Measurements from ENCODE around the gene IGF2BP2. TPM values are rescaled to one million over a fixed set of nuclear protein-coding genes. Genes with fewer than 3 reads are reported as not detected.
"Not testable (repeated sequence)": the region's sequence is repeated elsewhere in the genome, so short reads cannot be mapped to it uniquely, and the experiment has no call there.

IGF2BP2 gene
- total RNA-seq, 4 donors from 2014 or later, result 5.1 to 29.8 (median 9.3) TPM

DNA sequence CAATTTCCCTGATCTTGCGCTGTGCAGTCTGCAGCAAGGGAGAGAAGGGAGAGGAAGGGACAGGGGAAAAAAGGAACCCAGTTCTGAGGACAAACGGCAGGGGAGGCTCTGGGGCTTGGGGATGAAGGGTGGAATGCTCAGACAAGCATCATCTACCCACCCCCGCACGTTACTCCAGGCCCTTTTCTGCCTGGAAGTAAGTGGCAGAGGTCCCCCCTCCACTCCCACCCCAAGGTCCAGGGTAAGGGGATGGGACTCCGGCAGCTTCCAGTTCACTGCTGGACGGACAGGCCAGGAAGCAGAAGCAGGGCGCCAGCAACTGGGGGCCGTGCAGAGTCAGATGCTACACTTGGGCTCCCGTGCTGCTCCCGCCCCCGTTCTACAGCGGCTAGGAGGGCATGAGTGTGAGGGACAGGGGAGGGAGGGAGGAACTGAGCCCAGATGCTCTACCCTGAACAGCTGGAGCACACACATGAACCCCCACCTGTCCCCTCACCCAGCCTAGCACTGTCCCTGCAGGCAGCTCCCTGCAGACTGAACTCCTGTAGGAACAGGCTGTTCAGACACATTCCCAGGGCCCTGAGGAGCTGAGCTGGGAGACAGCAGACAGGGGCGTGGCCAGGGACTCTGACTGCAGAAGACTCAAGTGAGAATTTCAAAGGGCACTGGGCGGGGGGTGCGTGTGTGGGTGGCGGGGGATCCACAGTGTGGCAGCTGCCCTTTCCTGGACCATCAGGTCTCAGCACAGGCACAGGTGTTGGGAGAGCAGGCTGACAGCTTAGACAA lies 179.1 kb downstream of the IGF2BP2 start:
- intact Hi-C loops (cut with DNase I; ENCODE audit: low total_unique reads), result no loop called here
- DNase-seq (ENCODE audit: low spot score in 2 of 2), result peak in 1 of 2 donors; percentile 73
- WGBS, 2 donors, result 79 to 84% methylated on average over 12 to 16 of the region's 16 CpGs
- no peak overlapping the region for H3K4me3 ChIP-seq (ENCODE audit: low read depth, poor library complexity, severe bottlenecking)
- TF ChIP-seq, protein P1, sequence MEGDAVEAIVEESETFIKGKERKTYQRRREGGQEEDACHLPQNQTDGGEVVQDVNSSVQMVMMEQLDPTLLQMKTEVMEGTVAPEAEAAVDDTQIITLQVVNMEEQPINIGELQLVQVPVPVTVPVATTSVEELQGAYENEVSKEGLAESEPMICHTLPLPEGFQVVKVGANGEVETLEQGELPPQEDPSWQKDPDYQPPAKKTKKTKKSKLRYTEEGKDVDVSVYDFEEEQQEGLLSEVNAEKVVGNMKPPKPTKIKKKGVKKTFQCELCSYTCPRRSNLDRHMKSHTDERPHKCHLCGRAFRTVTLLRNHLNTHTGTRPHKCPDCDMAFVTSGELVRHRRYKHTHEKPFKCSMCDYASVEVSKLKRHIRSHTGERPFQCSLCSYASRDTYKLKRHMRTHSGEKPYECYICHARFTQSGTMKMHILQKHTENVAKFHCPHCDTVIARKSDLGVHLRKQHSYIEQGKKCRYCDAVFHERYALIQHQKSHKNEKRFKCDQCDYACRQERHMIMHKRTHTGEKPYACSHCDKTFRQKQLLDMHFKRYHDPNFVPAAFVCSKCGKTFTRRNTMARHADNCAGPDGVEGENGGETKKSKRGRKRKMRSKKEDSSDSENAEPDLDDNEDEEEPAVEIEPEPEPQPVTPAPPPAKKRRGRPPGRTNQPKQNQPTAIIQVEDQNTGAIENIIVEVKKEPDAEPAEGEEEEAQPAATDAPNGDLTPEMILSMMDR (IDR thresholded peaks at IDR 0.05), result no peak
- no peak for TF ChIP-seq POLR2A (IDR thresholded peaks at IDR 0.05)

DNA sequence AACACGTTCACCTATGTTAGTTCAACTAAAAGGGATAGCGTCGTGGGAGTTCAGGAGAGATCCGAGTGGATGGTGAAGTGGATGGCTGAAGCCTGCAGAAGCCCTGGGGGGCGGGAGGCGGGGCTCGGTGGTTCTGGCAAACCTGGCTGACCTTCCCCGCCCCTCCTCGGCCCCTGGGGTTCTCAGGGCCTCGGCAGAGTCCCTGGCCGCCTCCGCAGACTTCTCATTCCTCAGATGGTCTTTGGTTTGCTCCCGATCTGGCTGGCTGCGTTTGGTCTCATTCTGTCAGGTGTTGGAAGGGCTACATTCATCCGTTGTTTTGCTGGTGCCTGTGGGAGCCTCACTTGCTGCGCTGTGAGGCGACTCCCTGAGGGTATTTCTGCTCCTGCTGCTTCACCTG lies 179.7 kb downstream of the IGF2BP2 start:
- H3K4me3 ChIP-seq (ENCODE audit: low read depth, poor library complexity, severe bottlenecking); intact Hi-C loops (cut with DNase I; ENCODE audit: low total_unique reads): not testable (repeated sequence)
- DNase-seq (ENCODE audit: low spot score in 2 of 2), result peak in 1 of 2 donors; percentile 71
- WGBS, 2 donors, result 77 to 80% methylated on average over 17 of the region's 17 CpGs

DNA sequence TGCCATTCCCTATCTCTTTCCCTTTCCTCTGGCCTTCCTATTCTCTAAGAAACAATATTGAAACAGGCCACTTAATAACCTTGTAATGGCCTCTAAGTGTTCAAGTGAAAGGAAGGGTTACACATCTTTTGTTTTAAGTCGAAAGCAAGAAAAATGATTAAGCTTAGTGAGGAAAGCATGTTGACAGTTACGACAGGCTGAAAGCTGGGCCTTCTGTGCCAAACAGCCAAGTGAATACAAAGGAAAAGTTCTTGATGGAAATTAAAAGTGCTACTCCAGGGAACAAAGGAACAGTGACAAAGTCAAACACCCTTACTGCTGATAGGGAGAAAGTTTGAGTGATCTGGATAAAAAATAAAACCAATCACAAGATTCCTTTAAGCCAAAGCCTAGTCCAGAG lies 184.5 kb downstream of the IGF2BP2 start:
- intact Hi-C loops (cut with DNase I; ENCODE audit: low total_unique reads), result no loop called here
- DNase-seq (ENCODE audit: low spot score in 2 of 2), result no peak
- whole genome bisulfite sequencing, 2 donors, result 75 to 85% methylated on average over 2 of the region's 2 CpGs
- TF ChIP-seq, protein P1 (IDR thresholded peaks at IDR 0.05), result no peak
- no peak for TF ChIP-seq POLR2A (IDR thresholded peaks at IDR 0.05)
- H3K4me3 ChIP-seq (ENCODE audit: low read depth, poor library complexity, severe bottlenecking), result no peak overlapping the region

DNA sequence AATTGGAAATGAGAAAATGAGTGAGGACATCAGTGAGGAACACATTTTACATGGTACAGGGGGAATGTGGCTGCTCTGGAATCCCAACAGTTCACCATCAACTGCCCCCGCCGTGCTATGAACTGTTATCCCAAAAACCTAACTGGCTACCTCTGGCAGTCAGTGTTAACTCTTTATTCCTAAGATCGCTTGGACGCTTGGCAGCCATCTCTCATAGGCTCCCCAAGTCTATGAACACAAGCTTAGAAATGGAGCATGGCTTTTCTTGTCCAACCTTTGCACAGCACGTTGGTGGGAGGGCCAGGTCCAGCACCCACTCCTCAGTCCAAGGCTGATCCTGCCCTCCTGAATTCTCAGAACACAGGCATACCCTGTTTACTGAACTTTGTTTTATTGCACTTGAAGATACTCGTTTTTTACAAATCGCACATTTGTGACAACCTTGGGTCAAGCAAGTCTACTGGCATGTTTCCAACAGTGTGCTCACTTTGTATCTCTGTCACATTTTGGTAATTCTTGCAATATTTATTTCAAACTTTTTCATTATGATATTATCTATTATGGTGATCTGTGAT lies 185.1 kb downstream of the IGF2BP2 start:
- WGBS, 2 donors, result 71 to 86% methylated on average over 7 of the region's 7 CpGs
- TF ChIP-seq, protein P1 (IDR thresholded peaks at IDR 0.05), result no peak
- no peak for TF ChIP-seq POLR2A (IDR thresholded peaks at IDR 0.05)
- intact Hi-C loops (cut with DNase I; ENCODE audit: low total_unique reads), result no loop called here

DNA sequence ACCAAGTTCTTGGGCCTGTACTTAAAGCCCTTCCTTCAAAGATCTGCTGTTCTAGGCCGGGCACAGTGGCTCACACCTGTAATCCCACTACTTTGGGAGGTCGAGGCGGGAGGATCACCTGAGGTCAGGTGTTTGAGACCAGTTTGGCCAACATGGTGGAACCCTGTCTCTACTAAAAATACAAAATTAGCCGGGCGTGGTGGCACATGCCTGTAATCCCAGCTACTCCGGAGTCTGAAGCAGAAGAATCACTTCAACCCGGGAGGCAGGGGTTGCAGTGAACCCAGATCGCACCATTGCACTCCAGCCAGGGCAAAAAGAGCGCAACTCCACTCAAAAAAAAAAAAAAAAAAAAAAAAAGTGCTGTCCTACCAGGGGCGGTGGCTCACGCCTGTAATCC lies 186.2 kb downstream of the IGF2BP2 start:
- WGBS, 2 donors, result 95 to 99% methylated on average over 11 of the region's 11 CpGs
- intact Hi-C loops (cut with DNase I; ENCODE audit: low total_unique reads); H3K4me3 ChIP-seq (ENCODE audit: low read depth, poor library complexity, severe bottlenecking): not testable (repeated sequence)
- DNase-seq (ENCODE audit: low spot score in 2 of 2), result peak in 1 of 2 donors; percentile 54

More for the DNA sequence above, 185.1 kb downstream of the IGF2BP2 start:
- H3K4me3 ChIP-seq (ENCODE audit: low read depth, poor library complexity, severe bottlenecking), result no peak overlapping the region
- DNase-seq (ENCODE audit: low spot score in 2 of 2), result peak in 1 of 2 donors; percentile 32

DNA sequence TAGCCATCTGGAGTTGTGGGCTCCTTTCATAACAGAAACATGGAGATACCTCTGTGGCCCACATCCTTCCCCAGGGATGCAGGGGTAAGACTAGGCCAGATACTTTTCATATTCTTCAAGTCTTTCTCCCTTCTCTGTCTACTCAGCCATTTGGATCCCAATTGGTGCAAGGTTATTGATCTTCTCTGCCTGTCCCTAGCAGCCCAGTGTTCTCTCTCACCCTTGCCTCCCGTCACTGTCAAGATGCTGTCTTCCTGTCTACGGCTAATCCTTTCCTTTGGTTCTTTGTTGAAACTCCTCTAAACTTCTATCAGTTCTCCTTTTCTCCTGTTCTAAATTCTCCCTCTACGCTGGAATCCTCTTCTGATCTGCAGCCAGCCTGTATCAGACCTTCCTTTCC lies 187.5 kb downstream of the IGF2BP2 start:
- peak in 1 of 2 donors; percentile 39 for DNase-seq (ENCODE audit: low spot score in 2 of 2)
- intact Hi-C loops (cut with DNase I; ENCODE audit: low total_unique reads), result no loop called here
- 77 to 81% methylated on average over 3 of the region's 3 CpGs for WGBS, 2 donors
- no peak for TF ChIP-seq POLR2A (IDR thresholded peaks at IDR 0.05)
- TF ChIP-seq, protein P1 (IDR thresholded peaks at IDR 0.05), result no peak
- no peak overlapping the region for H3K4me3 ChIP-seq (ENCODE audit: low read depth, poor library complexity, severe bottlenecking)

All from lower leg skin (tissue), 4 donors.